ENCODE results near the gene GJB5. TPM values are rescaled to one million over a fixed set of nuclear protein-coding genes. Genes with fewer than 3 reads are reported as not detected.

The GJB5 gene
- total and polyA plus RNA-seq, 2 of the 8 experiments (the other 6 are each of a cell fraction or from before 2014, with no cell fraction given), result 0.86 to 3.1 TPM

Other genes starting within 250 kb of the GJB5 start
- 0.11 and 0.20 TPM in 2 replicates for gene GJB4, start 4.7 kb downstream of the GJB5 start, total RNA-seq (2021; fragmentation: NEBNext Ultra II Directional; extraction: Animal tissue kit (Norgen Biotek cat#: 25700))
- gene GJB4, start 4.7 kb downstream of the GJB5 start, polyA plus RNA-seq (2011; rRNA removed), result 0.36 and 0.41 TPM in 2 replicates
- gene GJB3, start 26.2 kb downstream of the GJB5 start, total RNA-seq (2021; fragmentation: NEBNext Ultra II Directional; extraction: Animal tissue kit (Norgen Biotek cat#: 25700)), result 0.93 and 1.1 TPM in 2 replicates
- gene GJB3, start 26.2 kb downstream of the GJB5 start, polyA plus RNA-seq (2011; rRNA removed), result 1.6 and 1.7 TPM in 2 replicates
- 2.7 and 3.2 TPM in 2 replicates for gene GJA4, start 38.0 kb downstream of the GJB5 start, total RNA-seq (2021; fragmentation: NEBNext Ultra II Directional; extraction: Animal tissue kit (Norgen Biotek cat#: 25700))
- gene GJA4, start 38.0 kb downstream of the GJB5 start, polyA plus RNA-seq (2011; rRNA removed), result 3.9 and 4.3 TPM in 2 replicates
- 40.9 and 42.6 TPM in 2 replicates for gene SMIM12, start 104.7 kb downstream of the GJB5 start, total RNA-seq (2021; fragmentation: NEBNext Ultra II Directional; extraction: Animal tissue kit (Norgen Biotek cat#: 25700))
- 43.8 and 49.2 TPM in 2 replicates for gene SMIM12, start 104.7 kb downstream of the GJB5 start, polyA plus RNA-seq (2011; rRNA removed)
- 13.2 and 14.8 TPM in 2 replicates for gene DLGAP3, start 174.6 kb downstream of the GJB5 start, total RNA-seq (2021; fragmentation: NEBNext Ultra II Directional; extraction: Animal tissue kit (Norgen Biotek cat#: 25700))
- 3.8 and 6.7 TPM in 2 replicates for gene DLGAP3, start 174.6 kb downstream of the GJB5 start, polyA plus RNA-seq (2011; rRNA removed)
- gene TMEM35B, start 230.3 kb downstream of the GJB5 start, total RNA-seq (2021; fragmentation: NEBNext Ultra II Directional; extraction: Animal tissue kit (Norgen Biotek cat#: 25700)), result 9.3 and 10.2 TPM in 2 replicates
- 16.0 and 31.1 TPM in 2 replicates for gene TMEM35B, start 230.3 kb downstream of the GJB5 start, polyA plus RNA-seq (2011; rRNA removed)

Data from H1 (cell line).